Fibroblast of the aortic adventitia (primary cell): ENCODE measurements around the gene PEMT. TPM values are rescaled to one million over a fixed set of nuclear protein-coding genes. Genes with fewer than 3 reads are reported as not detected.

Experiments used
- DNase-seq: peaks from one replicate; pipeline ENCODE4 v3.0.0-alpha.2; 2010; ENCODE audit warnings: low read depth
- H3K4me3 ChIP-seq: 2 replicates; pipeline ENCODE4 v1.5.1; 2011; ENCODE audit warnings: low read depth, mild to moderate bottlenecking, control low read depth, low read length, moderate library complexity
- total RNA-seq: library from RNA; depleted of rRNA; stranded (reverse); fragments of >200 nt; gene quantifications from 2 replicates; pipeline ENCODE4 v1.2.3, GENCODE V29; 2012; ENCODE audit warnings: low replicate concordance
- TF ChIP-seq, protein P1 (sequence below): IDR thresholded peaks from 2 replicates; pipeline ENCODE4 v1.5.1; 2011; ENCODE audit warnings: mild to moderate bottlenecking, low read length, control low read depth, inconsistent platforms; ENCODE audit not compliant: insufficient read depth

PEMT gene
- total RNA-seq, 1 donor = 28.4 TPM

DNA sequence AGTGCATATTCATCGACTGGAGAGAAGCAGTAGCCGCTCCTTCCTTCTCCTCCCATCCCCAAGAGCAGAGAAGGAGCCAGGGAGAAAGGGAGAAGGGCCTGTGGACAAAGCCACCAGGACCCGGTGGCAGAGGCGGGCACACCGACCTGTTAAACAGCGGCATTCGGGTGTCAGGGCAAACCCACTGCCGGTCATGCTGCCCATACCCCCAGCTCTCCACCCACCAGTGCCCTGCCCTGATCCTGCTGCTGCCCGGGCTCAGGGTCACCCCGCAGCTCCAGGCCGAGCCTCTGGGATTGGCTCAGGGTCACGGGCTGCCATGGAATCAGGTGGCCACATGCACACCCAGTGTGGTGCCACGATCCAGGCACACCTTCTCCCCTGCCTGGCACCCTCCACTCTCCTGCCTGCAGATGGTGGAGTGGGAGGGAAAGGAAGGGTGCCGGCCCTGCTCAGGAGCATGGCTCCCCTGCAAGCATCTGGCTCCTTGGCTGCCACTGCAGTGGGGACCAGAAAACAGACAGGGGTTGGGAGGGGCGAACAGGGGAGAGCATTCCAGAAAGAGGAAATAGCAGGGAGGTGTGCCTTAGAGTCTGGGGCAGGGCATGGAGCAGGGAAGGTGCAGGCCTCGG, 77.0 kb downstream of the PEMT start:
- TF ChIP-seq, protein P1, sequence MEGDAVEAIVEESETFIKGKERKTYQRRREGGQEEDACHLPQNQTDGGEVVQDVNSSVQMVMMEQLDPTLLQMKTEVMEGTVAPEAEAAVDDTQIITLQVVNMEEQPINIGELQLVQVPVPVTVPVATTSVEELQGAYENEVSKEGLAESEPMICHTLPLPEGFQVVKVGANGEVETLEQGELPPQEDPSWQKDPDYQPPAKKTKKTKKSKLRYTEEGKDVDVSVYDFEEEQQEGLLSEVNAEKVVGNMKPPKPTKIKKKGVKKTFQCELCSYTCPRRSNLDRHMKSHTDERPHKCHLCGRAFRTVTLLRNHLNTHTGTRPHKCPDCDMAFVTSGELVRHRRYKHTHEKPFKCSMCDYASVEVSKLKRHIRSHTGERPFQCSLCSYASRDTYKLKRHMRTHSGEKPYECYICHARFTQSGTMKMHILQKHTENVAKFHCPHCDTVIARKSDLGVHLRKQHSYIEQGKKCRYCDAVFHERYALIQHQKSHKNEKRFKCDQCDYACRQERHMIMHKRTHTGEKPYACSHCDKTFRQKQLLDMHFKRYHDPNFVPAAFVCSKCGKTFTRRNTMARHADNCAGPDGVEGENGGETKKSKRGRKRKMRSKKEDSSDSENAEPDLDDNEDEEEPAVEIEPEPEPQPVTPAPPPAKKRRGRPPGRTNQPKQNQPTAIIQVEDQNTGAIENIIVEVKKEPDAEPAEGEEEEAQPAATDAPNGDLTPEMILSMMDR = no peak
- H3K4me3 ChIP-seq = no peak overlapping the region
- DNase-seq = no peak

DNA sequence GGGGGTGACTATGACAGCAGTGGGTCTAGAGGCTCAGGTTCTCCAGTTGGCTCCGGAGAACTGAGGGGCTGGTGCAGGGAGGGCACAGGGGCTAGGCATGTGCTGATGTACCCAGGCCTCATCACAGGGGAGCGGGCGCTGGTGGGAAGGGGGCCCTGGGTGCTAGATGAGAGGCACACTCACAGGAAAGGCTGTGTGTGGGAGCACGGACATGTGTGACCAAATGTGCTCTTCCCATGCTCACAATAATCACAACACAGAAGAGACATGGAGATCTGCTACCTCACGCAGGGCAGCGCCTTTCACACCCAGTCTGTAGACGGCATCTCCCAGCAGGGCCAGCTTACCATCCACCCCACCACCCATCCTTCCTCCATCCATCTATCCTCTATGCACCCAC, 77.9 kb downstream of the PEMT start:
- no peak for DNase-seq
- TF ChIP-seq, protein P1 = no peak
- H3K4me3 ChIP-seq = no peak overlapping the region

DNA sequence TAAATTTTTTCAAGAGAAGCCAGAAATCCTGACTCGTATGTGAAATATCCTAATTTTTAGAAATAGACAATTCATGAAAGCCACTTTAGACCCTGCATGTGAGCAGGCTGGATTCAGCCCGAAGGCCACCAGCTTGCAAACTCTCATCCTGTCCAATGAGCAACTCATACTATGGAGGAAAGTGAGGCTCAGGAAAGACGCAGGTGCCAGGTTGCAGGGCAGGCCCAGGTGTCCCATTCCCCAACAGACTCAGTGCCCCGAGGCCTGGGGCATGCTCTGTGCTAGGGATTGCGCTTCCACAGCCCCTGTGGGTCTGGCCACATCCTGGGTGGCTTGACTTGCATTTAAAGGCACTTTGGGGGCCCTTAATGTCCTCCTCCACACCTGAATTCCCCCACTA, 78.6 kb downstream of the PEMT start:
- no peak overlapping the region for H3K4me3 ChIP-seq
- DNase-seq = no peak
- TF ChIP-seq, protein P1 = no peak

DNA sequence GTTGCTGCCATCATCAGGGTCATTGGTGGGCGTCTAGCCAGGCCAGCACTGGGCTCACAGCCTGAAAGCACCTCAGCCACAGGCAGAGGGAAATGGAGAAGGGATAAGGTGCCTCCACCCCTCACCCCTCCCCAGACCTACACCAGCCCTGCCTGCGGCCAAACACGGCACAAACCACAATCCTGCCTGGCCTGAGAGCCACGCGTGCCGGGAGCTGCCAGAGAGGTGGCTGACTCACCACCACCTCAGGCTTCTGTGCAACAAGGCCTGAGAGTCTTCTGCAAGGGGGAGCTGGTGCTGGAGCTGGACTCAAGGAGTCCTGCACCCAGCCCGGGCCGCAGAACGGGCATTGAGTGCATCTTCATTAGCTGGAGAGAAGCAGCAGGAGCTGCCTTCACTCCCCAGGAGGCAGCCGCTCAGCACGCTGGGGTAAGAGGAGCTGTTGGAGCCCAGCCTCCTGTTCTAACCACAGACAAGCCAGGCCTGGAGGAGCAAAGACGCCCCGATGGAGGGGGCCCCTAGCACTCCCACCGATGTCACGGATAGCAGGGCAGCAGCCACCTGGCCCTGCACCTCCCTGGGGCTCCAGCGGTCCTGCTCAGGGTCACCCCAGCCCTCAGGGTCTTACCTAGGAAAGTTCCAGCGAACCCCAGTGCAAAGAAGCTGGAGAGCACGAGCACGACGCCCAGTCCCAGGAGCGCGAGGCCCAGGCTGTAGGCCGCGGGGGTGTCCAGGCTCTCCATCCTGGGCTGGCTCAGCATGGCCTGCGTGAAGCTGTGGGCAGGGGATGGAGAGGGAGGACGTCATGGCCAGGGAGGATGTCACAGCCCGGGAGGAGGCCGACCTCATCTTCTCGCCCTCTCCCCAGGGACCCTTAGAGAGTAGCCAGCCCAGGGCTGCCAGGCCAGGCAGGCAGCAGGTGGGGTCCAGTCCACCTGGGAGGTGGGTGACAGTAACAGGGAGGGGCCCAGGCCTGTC, 79.3 kb downstream of the PEMT start:
- TF ChIP-seq, protein P1 = no peak
- H3K4me3 ChIP-seq = no peak overlapping the region

DNA sequence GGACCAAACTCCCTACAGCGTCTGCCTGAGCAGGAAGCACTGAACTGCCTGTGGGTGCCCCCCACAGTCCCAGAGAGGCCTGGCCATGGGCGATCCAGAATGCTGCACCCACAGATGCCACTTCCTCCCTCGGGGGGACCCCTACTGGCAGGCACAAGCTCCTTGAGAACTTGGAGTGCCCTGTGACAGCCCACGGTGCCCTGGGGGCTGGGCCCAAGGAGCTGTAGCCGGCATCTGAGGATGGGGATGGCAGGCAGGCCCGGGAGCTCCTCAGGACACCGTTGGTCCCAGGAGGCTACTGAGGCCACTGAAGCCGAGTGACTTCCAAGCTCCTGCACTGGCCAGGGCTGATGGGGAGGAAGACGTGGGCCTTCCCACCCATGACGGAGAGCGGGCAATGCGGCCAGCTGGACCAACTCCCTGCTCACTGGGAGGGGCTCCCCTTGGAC, 80.2 kb downstream of the PEMT start:
- DNase-seq = no peak
- H3K4me3 ChIP-seq = no peak overlapping the region
- TF ChIP-seq, protein P1 = no peak

More for the DNA sequence above, 79.3 kb downstream of the PEMT start:
- peak; percentile 93 for DNase-seq

DNA sequence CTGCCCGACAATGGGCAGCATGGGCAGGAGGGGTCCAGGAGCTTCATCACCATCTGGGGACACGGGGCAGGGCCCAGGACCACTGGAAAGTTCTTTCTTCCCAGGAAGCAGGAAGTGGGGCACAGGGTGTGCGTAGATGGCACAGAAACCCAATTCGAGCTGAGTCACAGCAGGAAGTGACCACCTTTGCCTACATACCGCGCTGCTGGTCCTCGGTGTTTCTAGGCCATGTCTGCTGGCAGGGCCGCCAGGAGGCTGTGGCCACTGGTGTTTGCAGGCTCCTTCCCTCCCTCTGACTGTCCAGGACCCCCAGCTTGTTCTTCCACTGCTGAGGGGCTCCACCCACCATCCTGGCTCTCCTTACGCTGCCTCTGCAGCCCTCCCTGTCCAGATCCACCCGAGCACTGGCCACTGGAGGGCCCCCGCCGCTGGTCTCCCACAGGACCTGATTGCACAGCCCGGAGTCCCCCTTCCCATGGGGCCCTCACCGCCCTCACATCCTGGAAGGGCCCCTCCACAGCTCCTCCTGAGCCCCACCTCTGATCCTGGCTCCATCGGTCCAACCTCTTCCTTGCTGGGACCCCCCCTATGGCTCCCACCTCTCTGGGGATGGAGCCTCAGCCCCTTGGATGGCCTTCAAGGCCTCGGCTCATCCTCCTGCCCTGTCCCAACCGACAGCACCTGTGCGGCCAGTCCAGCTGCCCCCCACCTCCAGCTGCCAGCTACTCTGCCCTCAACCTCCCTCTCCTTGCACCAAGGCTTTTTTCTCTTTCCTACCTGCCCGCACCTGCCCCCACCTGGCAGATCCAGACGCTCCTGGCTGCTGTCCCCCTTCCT, 80.8 kb downstream of the PEMT start:
- H3K4me3 ChIP-seq = no peak overlapping the region
- no peak for DNase-seq

More for the DNA sequence above, 80.8 kb downstream of the PEMT start:
- TF ChIP-seq, protein P1 = no peak
